Dendritic cell treated with granulocyte-macrophage colony-stimulating factor and Interleukin-4, amounts not matched to agents 40 ng/mL and 50 ng/mL, for 4 days (primary cell): ENCODE results near the gene ADGRE1.

ENCODE experiments used
- H3K27ac Mint-ChIP-seq: one replicate; pipeline ENCODE4 v1.8.0; 2022; ENCODE audit warnings: mild to moderate bottlenecking, mixed read lengths
- H3K27me3 Mint-ChIP-seq: one replicate; pipeline ENCODE4 v1.8.0; 2022; ENCODE audit warnings: mild to moderate bottlenecking, mixed read lengths
- H3K36me3 Mint-ChIP-seq: one replicate; pipeline ENCODE4 v1.8.0; 2022; ENCODE audit warnings: low read depth, mixed read lengths
- H3K4me1 Mint-ChIP-seq: one replicate; pipeline ENCODE4 v1.8.0; 2022; ENCODE audit warnings: low read depth, mixed read lengths
- H3K4me3 Mint-ChIP-seq: one replicate; pipeline ENCODE4 v1.8.0; 2022; ENCODE audit warnings: mild to moderate bottlenecking, moderate library complexity, mixed read lengths
- H3K9me3 Mint-ChIP-seq: one replicate; pipeline ENCODE4 v1.8.0; 2022; ENCODE audit warnings: mixed read lengths
- intact Hi-C: fragments of 100-400 bp; cut with micrococcal nuclease; formaldehyde crosslinking; loops from one replicate; pipeline ENCODE4 v1.15.0; 2022

Gene ADGRE1

DNA sequence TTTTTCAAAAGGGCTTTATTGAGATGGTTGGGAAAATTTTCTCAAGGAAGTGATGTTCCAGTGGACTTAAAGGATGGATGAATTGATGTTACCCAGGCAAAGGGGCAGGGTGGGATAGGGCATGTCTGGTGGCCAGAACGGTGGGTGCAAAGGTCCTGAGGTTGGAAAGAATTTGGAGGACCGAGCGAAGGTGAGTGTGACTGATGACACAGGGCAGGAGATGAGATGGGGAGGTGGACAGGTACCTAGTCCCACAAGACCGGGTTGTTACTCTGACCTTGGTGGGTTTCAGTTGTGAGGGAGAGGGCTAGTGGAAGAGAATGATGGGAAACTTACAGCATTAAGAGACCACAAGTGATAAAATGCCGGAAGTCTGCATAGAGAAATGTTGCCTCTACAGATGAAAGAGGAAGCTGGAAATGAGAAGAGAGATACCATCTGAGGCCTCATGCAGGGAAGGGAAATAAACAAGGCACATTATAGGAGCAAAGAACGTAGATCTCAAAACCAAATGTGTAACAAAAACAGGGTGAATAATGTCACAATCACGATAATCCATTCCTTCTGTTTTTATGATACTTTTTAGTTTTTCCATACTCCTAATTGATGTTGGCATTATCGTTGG, 4.5 kb downstream of the ADGRE1 start:
- H3K27me3 Mint-ChIP-seq, result no peaks in the 10 kb centered on the region
- intact Hi-C loops, result no loop called here
- H3K27ac Mint-ChIP-seq, result peak overlapping the region; percentile 52
- peaks cover 37% of the 10 kb centered on the region for H3K9me3 Mint-ChIP-seq
- peaks cover 20% of the 10 kb centered on the region for H3K36me3 Mint-ChIP-seq
- H3K4me1 Mint-ChIP-seq, result peaks cover 41% of the 10 kb centered on the region
- H3K4me3 Mint-ChIP-seq, result no peak overlapping the region

DNA sequence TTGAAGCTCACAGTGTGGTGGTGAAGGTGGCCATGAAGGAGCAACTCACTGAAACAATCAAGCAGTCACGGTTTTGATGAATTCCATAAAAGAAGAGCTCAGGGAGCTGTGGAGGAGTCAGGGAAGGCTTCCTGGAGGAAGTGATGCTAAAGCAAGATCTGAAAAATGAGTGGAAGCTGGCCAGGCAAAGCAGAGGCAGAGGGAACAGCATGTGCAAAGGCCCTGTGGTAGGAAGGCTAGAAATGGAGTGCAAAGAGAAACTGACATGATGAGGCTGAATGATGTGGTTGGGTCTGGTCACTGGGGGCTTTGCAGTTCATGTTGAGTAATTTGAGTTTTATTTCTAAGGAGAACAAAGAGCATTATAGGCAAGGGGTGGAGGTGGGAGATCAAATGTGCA, 6.9 kb downstream of the ADGRE1 start:
- intact Hi-C loops, result no loop called here
- Mint-ChIP-seq H3K4me3 (no peak overlapping the region), H3K27ac (no peak overlapping the region)

DNA sequence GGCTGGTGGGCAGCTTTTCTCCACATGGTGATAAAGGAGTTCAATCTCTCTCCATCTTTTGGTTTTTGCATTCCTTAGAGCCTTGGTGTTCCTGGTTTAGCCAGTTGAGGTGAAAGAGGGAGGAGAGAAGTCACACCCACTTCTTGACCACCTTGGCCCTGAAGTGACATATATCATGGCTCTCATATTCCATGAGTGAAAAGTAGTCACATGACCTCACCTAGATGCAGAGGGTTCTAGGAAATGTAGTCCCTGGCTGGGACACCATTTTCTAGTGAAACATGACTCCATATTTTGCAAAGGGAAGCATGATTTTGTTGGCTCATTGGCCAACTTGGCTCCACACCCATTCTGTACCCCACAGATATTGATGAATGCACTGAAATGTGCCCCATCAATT, 16.1 kb downstream of the ADGRE1 start:
- Mint-ChIP-seq H3K4me1 (no peaks in the 10 kb centered on the region), H3K27me3 (no peaks in the 10 kb centered on the region), H3K36me3 (peaks cover 42% of the 10 kb centered on the region), H3K4me3 (no peak overlapping the region), H3K27ac (no peak overlapping the region), H3K9me3 (peaks cover 48% of the 10 kb centered on the region)
- intact Hi-C loops, result no loop called here

More for the DNA sequence above, 6.9 kb downstream of the ADGRE1 start:
- Mint-ChIP-seq H3K27me3 (no peaks in the 10 kb centered on the region), H3K9me3 (peaks cover 44% of the 10 kb centered on the region), H3K36me3 (peaks cover 44% of the 10 kb centered on the region), H3K4me1 (peaks cover 24% of the 10 kb centered on the region)

- intact Hi-C loops, result no loop called here
- Mint-ChIP-seq H3K4me1 (peaks cover 5% of the 10 kb centered on the region), H3K36me3 (peaks cover 23% of the 10 kb centered on the region), H3K27ac (no peak overlapping the region), H3K4me3 (no peak overlapping the region), H3K9me3 (peaks cover 29% of the 10 kb centered on the region), H3K27me3 (no peaks in the 10 kb centered on the region)
Measured at GRCh38 chr19:6906559-6907060, 19.2 kb downstream of the ADGRE1 start.

DNA sequence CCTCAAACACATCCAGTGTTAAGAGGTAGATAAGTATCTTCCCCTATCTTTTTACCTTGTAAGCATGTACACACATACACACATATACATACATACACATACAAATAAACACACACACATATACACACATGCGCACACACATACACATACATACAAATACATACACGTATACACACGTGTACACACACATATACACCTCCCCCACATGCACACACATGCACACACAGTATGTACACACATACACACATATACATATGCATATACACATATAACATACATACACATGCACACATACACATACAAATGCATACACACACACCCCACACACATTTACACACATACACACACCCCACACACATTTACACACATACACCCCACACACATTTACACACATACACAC, 24.1 kb downstream of the ADGRE1 start:
- Mint-ChIP-seq H3K27ac (no peak overlapping the region), H3K4me1 (peaks cover 5% of the 10 kb centered on the region), H3K9me3 (peaks cover 37% of the 10 kb centered on the region), H3K4me3 (no peak overlapping the region), H3K36me3 (peaks cover 21% of the 10 kb centered on the region), H3K27me3 (no peaks in the 10 kb centered on the region)
- intact Hi-C loops, result no loop called here

DNA sequence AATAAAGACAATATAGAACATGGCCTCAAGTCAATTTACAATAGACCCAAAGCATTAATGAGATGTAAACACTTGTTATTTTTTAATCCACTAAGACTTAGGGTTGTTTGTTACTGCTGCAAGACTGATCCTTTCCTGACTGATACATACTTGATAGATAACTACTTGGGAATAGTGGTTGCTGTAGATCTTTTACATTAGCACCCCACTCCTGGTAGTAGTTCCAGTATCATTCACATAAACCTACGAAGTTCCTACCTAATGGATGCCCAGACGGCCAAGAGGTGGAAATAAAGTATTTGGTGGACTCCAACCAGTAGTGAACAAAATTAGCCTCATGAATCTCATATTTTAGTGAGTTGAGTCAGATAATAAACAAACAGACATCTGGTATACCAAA, 26.9 kb downstream of the ADGRE1 start:
- Mint-ChIP-seq H3K4me3 (no peak overlapping the region), H3K27me3 (no peaks in the 10 kb centered on the region), H3K36me3 (peaks cover 18% of the 10 kb centered on the region), H3K4me1 (peaks cover 4% of the 10 kb centered on the region), H3K9me3 (peaks cover 16% of the 10 kb centered on the region), H3K27ac (no peak overlapping the region)
- intact Hi-C loops, result no loop called here

DNA sequence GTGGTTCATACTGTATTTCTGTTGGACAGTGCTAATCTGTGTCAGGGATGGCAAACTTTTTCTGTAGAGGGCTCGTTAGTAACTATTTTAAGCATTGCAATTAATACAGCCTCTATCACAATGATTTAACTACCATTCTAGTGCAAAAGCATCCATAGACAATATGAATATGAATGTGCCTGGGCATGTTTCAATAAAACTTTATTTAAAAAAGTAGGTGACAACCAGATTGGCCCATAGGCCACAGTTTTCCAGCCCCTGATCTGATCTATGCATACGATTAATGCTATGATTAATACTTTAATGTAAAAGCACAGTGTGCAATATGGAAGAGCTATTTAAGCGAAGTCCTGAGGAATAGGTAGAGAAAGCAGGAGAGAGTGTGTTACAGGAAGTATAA, 29.6 kb downstream of the ADGRE1 start:
- Mint-ChIP-seq H3K36me3 (peaks cover 17% of the 10 kb centered on the region), H3K4me3 (no peak overlapping the region), H3K9me3 (peaks cover 16% of the 10 kb centered on the region), H3K4me1 (no peaks in the 10 kb centered on the region), H3K27ac (no peak overlapping the region), H3K27me3 (no peaks in the 10 kb centered on the region)
- intact Hi-C loops, result no loop called here

DNA sequence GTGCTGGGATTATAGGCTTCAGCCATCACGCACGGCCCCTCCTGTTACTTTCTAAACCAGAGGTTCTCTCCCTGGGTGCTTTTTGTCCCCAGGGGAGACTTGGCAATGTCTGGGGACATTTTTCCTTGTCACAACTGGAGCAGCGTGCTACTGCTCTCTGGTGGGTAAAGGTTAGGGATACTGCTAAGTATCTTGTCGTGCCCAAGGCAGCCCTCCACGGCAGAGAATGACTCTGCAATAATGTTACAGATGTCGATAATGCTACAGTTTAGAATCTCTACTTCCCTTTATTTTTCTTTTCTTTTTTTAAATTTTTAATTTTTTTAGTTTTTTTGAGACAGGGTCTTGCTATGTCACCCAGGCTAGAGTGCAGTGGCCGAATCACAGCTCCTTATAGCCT, 38.0 kb downstream of the ADGRE1 start:
- H3K27ac Mint-ChIP-seq, result no peak overlapping the region
- intact Hi-C loops, result no loop called here
- peaks cover 12% of the 10 kb centered on the region for H3K4me1 Mint-ChIP-seq
- H3K36me3 Mint-ChIP-seq, result peaks cover 21% of the 10 kb centered on the region
- peaks cover 18% of the 10 kb centered on the region for H3K9me3 Mint-ChIP-seq
- H3K27me3 Mint-ChIP-seq, result no peaks in the 10 kb centered on the region
- peak overlapping the region; percentile 37 for H3K4me3 Mint-ChIP-seq

DNA sequence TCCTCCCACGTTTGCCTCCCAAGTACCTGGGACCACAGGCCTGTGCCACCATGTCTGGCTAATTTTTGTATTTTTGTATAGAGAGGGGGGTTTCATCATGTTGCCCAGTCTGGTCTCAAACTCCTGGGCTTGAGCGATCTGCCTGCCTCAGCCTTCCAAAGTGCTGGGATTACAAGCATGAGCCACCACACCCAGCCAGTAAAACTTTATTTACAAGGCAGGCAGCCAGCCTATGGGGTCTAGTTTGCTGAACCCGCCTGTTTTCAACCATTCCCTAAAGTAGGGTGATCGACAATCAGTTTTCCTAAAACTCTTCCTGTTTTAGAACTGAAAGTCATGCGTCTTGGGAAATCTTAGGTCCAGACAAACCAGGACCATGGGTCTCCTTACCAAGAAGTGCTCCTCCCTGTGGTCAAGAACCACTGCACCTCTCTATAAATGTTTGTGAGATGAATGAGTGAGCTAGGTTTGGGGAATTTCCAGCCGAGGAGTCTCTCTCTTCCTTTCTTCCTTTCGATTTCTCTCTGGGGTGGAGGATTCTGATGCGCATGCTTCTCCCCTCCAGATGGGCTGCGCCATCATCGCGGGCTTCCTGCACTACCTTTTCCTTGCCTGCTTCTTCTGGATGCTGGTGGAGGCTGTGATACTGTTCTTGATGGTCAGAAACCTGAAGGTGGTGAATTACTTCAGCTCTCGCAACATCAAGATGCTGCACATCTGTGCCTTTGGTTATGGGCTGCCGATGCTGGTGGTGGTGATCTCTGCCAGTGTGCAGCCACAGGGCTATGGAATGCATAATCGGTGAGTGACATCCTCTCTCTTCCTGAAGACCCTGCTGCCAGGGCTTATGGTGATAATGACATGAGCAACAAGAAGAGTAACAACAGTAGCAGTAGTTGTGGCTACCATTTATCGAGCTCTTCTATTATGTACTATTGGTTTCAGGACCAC, 38.7 kb downstream of the ADGRE1 start:
- Mint-ChIP-seq H3K27me3 (no peaks in the 10 kb centered on the region), H3K9me3 (peaks cover 25% of the 10 kb centered on the region), H3K4me3 (peak overlapping the region; percentile 37), H3K4me1 (peaks cover 12% of the 10 kb centered on the region), H3K36me3 (peaks cover 25% of the 10 kb centered on the region), H3K27ac (peak overlapping the region; percentile 44)
- intact Hi-C loops, result no loop called here

GRCh38 chr19:6930190-6930589, 42.8 kb downstream of the ADGRE1 start:
- H3K9me3 Mint-ChIP-seq, result peaks cover 28% of the 10 kb centered on the region
- H3K36me3 Mint-ChIP-seq, result peaks cover 20% of the 10 kb centered on the region
- intact Hi-C loops, result no loop called here
- H3K27ac Mint-ChIP-seq, result no peak overlapping the region
- no peaks in the 10 kb centered on the region for H3K27me3 Mint-ChIP-seq
- no peak overlapping the region for H3K4me3 Mint-ChIP-seq
- H3K4me1 Mint-ChIP-seq, result peaks cover 12% of the 10 kb centered on the region

- Mint-ChIP-seq H3K4me1 (no peaks in the 10 kb centered on the region), H3K27ac (no peak overlapping the region), H3K9me3 (peaks cover 13% of the 10 kb centered on the region), H3K4me3 (no peak overlapping the region), H3K27me3 (no peaks in the 10 kb centered on the region), H3K36me3 (peaks cover 6% of the 10 kb centered on the region)
- intact Hi-C loops, result no loop called here
Measured at GRCh38 chr19:6935069-6935468, 47.7 kb downstream of the ADGRE1 start.

GRCh38 chr19:6935618-6936017, 48.2 kb downstream of the ADGRE1 start:
- Mint-ChIP-seq H3K36me3 (peaks cover 5% of the 10 kb centered on the region), H3K9me3 (peaks cover 8% of the 10 kb centered on the region), H3K4me1 (no peaks in the 10 kb centered on the region), H3K4me3 (no peak overlapping the region), H3K27ac (no peak overlapping the region), H3K27me3 (no peaks in the 10 kb centered on the region)
- intact Hi-C loops, result no loop called here

GRCh38 chr19:6945733-6946132, 58.4 kb downstream of the ADGRE1 start:
- intact Hi-C loops, result no loop called here
- H3K9me3 Mint-ChIP-seq, result no peaks in the 10 kb centered on the region

GRCh38 chr19:6947745-6948144, 60.4 kb downstream of the ADGRE1 start:
- H3K27me3 Mint-ChIP-seq, result peaks cover 4% of the 10 kb centered on the region
- peaks cover 2% of the 10 kb centered on the region for H3K36me3 Mint-ChIP-seq
- H3K9me3 Mint-ChIP-seq, result no peaks in the 10 kb centered on the region
- peaks cover 22% of the 10 kb centered on the region for H3K4me1 Mint-ChIP-seq
- no peak overlapping the region for H3K4me3 Mint-ChIP-seq
- H3K27ac Mint-ChIP-seq, result peak overlapping the region; percentile 79
- intact Hi-C loops, result no loop called here

More at GRCh38 chr19:6945733-6946132, 58.4 kb downstream of the ADGRE1 start:
- Mint-ChIP-seq H3K27me3 (peaks cover 4% of the 10 kb centered on the region), H3K27ac (no peak overlapping the region), H3K4me1 (peaks cover 22% of the 10 kb centered on the region), H3K4me3 (no peak overlapping the region), H3K36me3 (no peaks in the 10 kb centered on the region)
